Right hindlimb (tissue), 1 donor: ENCODE measurements around the gene PCDH15.

Experiments used
- DNase-seq: peaks from one replicate; pipeline ENCODE4 v3.0.0-alpha.2; 2018

Gene PCDH15

DNA sequence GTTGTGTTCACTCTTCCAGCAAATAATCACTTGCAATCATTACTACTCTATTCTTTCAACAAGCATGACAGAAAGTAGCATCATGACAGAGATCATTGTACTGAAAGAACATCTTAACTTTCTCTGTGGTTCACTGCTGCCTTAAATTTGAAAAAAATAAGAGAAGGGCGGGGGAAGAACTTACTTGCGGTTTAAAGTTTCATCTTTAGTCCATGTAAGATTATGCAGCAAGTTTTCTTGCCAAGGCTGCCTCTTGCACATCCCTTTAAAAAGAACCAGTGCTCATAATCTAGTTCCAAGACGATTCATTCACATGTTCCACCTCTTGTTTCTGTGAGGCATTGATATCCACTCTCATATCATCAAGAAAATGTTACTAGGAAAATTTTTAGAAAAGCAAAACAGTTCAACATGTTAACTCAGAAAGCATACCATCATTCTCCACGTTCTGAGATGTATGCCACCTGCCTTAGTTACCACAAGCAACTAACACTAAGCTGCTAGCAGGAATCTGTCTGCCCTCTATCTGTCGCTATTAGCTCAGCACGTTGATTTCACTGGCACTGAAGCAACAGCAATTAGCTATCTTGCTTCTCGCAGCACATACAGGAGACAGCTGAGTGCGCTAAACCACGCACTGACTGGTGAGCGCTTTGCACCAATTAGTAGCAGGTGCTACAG lies at the start of gene PCDH15:
PCDH15 (minus strand) TSS at position 491 of the 681 bp plus-strand sequence. CDS start 136,969 bp downstream, outside the sequence.
- peak; percentile 46 for DNase-seq

GRCh38 chr10:54843932-54844331 lies 42.9 kb upstream of the PCDH15 start:
- no peak for DNase-seq

DNA sequence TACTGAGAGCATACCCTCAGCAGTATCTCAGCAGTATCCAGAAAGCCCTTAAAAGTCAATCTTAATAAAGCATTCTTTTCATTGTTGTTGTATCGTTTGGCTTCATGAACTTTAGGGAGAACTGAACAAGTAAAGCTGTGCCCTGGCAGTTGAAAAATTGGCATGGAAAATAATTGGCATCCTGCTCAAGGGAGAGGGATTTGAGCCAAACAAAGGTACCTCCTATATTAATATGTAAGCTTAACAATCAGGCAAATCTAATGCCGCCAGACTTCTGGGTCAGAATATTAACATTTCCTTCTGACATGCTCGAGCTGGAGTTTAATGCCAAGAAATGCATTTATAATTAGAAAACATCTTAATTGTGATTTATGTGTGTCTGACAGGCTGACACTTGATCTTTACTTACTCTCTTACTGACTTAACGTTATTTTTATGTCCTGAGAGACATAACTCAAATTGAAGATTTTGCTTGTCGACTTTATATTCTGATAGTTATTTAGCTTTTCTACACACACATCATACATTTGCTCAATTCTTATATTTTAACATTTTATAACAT lies 42.1 kb upstream of the PCDH15 start:
- no peak for DNase-seq

- DNase-seq = no peak
Observed at GRCh38 chr10:54837479-54837878, 36.4 kb upstream of the PCDH15 start.

- DNase-seq = no peak
Observed at GRCh38 chr10:54833029-54833428, 32.0 kb upstream of the PCDH15 start.

GRCh38 chr10:54826994-54827560 lies 26.0 kb upstream of the PCDH15 start:
- DNase-seq = no peak

DNA sequence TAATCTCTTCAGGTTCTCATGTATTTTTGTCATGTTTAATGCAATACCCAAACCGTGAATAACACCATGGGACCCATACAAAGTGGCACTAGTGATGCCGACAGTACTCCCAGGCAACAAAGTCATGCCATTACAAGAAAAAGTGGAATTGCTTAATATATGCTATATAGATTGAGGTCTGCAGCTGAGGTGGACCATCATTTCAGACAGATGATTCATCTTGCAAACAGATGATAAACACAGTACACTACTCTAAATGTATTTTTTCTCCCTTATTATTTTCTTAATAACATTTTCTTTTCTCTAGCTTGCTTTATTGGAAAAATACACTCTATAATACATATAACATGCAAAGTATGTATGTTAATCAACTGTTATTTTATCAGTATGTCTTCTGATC lies 14.6 kb upstream of the PCDH15 start:
- DNase-seq = no peak

- no peak for DNase-seq
Observed at GRCh38 chr10:54808186-54808935, 7.3 kb upstream of the PCDH15 start.

GRCh38 chr10:54799506-54799905 lies 1.5 kb downstream of the PCDH15 start:
- no peak for DNase-seq

GRCh38 chr10:54797636-54798321 lies 3.3 kb downstream of the PCDH15 start:
- no peak for DNase-seq

DNA sequence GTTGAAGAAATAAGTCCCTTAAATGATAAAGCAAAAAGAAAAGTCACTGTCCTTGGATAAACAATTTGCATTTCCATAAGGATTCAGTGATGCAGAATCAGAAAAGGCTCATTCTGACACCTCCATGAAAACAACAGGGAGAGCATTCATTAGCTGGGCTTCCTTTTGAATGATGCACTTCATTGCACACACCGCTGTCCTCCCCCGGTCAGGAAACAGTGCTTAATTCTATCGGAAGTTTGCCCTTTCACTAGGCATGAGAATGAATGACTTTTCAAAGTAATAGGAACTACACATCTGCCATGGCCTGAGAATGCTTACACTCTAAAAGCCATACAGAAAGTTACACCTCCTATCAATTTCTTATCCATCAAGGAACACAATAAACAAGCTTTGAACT lies 4.2 kb downstream of the PCDH15 start:
- no peak for DNase-seq

GRCh38 chr10:54776622-54777021 lies 24.4 kb downstream of the PCDH15 start:
- DNase-seq = no peak

GRCh38 chr10:54772468-54773122 lies 28.4 kb downstream of the PCDH15 start:
- no peak for DNase-seq

- DNase-seq = no peak
Observed at GRCh38 chr10:54769051-54769450, 32.0 kb downstream of the PCDH15 start.

GRCh38 chr10:54758791-54759190 lies 42.2 kb downstream of the PCDH15 start:
- DNase-seq = no peak

- no peak for DNase-seq
Observed at GRCh38 chr10:54749623-54750022, 51.4 kb downstream of the PCDH15 start.

- no peak for DNase-seq
Observed at GRCh38 chr10:54745436-54745835, 55.6 kb downstream of the PCDH15 start.

DNA sequence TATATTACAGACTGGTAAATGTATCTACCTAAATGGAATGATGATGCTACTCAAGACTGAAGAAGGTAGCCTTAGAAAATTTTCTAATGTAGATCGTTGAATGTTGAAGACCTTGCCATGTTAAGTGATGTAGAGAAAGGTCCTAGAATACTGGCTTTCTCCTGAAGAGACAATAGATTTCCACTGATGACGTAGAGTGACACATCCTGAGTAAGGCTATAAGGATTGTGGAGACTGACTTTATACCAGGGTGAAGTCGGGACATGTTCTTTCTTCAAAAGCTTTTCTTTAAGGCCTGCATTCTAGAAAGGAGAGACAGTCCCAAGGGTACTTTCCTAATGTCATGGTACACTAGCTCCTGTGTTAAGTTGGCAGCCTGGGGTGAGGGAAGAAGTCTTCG lies 58.6 kb downstream of the PCDH15 start:
- DNase-seq = no peak

GRCh38 chr10:54728511-54728910 lies 72.5 kb downstream of the PCDH15 start:
- DNase-seq = no peak

GRCh38 chr10:54722075-54722474 lies 79.0 kb downstream of the PCDH15 start:
- no peak for DNase-seq

DNA sequence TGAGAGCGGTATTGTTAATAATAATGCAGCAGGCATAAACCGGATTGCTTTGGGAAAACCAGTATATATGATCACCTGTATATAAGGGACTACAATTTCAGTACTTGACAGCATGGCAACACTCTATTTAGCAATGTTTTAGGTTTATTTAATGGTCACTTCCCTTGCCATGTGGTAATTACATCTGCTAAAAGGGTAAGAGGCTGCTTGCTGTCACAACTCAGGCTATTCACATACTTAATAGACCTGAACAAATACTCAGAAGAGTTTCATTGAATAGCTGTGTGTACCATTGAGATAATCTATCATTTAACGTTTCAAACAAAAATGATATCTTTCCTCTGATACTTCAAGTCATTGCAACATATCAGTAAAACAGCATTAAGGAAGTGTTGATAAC lies 90.1 kb downstream of the PCDH15 start:
- DNase-seq = no peak

DNA sequence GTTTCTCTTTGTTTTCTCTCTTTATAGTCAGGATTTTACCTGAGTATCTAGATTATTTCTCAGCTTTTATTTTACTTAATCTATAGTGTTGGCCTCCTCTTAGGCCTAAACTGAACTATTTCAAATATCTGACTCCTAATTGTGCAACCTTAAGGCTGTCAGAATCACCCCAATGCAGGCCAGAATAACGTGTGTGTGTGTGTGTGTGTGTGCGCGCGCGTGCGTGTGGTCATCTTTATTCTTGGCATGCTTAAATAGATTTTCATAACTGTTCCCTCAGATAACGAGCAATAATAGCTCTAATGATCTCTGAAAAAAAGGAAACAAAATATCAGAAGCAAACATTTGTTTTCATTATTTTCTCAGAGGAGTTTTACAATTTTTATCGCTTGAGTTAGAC lies 92.4 kb downstream of the PCDH15 start:
- DNase-seq = no peak

DNA sequence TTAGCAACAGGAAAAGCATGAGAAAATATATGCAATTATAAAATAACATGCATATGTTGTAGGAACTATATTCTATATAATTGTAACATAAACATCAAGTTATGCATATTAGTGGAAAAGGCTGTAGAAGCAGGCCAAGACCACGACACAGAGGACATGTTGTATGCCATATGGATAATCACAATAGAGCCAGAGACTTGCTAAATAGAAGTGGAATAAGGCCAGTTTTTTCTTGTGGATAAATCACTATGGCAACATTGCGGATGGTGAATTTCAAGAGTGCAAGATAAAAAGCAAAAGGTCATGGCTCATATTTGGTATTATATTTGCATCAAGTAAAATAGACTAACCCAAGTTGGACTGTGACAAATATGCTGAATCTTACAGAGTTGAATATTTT lies 93.0 kb downstream of the PCDH15 start:
- no peak for DNase-seq
